NOMO-1 treated with DMSO at 0.1 percent for 48 hours (cell line): ENCODE data around the gene ATP10A.
A peak's percentile ranks its signal among the peaks of the same experiment; 100 is the strongest.

Experiments used
- DNase-seq: peaks from one replicate; lab custom pipeline; 2025; ENCODE audit not compliant: unreplicated experiment; lab: John Stamatoyannopoulos, UW

Gene ATP10A

DNA sequence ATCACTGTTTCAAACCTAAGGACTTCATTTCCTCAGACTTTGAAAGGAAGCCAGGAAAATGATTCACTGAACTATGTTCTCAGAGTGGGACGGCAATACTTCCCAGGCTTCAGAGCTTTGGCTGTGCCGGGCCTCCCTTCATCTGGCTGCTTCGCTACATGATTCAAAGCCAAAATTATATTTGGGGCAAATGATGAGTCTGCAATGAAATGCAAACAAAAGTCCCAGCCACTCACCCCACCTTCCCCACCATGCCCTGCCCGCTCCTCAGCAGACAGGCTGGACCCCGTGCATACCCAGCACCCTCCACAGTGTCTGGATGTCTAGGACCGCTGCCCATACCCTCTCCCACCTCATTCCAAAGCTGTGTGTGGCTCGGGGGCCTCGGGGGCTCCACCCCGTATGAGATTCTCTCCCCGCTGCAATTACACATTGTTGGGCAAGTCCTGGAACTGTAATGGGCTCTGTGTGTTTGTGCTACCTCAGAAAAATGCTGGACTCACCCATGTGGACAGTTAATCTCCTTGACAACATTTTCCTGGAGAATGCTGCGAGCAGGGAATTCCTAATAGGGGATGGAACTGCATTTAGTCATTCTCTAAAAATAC, 32.2 kb downstream of the ATP10A start:
- no peak for DNase-seq

- DNase-seq, result no peak
These were observed 34.1 kb downstream of the ATP10A start for GRCh38 chr15:25829073-25829472.

GRCh38 chr15:25825207-25825606, 37.9 kb downstream of the ATP10A start:
- DNase-seq, result no peak

DNA sequence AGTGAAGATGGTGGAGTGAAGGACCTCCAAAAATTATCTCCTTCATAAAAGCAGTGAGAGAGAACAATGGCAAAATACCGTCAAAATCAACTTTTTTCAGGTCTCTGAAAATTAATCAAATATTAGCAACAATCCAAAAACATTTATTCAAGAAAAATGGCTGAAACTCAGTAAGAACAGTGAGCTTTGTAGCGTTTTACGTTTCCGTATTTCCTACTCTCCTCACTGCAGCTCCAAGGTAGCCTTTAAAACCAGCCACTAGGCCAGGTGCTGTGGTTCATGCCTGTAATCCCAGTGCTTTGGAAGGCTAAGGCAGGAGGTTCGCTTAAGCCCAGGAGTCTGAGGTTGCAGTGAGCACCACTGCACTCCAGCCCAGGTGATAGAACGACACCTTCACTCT, 38.5 kb downstream of the ATP10A start:
- no peak for DNase-seq

- no peak for DNase-seq
These were observed 50.3 kb downstream of the ATP10A start for GRCh38 chr15:25812845-25813244.

DNA sequence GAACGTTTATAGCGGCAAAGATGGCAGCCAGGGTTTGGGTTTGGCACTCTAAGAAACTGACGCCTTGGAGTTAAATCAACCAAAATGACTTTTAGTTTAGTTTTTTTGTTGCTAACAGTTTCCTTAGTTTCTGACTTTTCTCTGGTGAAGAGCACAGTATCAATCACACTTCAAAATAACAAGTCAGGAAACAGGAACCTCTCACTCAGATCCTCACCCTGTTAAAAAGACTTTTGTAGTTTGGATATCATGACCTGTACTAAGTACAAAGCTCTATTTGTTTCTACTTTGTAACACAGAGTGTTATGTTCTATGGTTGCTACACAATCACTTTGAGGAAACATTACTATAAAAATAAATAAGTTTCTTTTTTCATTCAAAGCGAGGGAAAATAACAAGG, 51.1 kb downstream of the ATP10A start:
- DNase-seq, result no peak

- peak; percentile 47 for DNase-seq
These were observed 51.6 kb downstream of the ATP10A start for GRCh38 chr15:25811481-25811906.

DNA sequence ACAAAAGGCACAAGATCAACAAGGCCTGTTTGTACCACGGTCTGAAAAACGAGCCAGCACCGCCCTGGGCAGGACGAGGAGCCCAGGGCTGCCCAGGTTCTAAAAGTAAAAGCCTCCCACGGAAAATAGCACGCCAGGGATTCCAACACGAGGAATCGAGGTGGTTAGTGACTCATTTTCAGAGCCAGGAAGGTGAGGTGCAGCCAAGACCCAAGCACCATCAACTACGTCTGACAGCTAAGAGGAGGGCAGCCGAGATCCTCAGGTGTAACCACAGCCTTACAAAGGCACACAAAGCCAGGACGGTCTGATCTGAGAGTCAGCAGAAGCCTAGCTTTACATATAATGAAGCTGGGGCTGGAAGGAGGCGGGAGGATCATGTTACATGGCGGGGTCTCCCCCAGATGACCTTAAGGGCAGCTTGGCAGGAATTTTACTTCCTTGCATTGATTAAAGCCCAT, 52.5 kb downstream of the ATP10A start:
- DNase-seq, result no peak

- no peak for DNase-seq
These were observed 53.0 kb downstream of the ATP10A start for GRCh38 chr15:25810154-25810553.

- no peak for DNase-seq
These were observed 56.1 kb downstream of the ATP10A start for GRCh38 chr15:25807063-25807462.

GRCh38 chr15:25805031-25805430, 58.1 kb downstream of the ATP10A start:
- DNase-seq, result no peak

DNA sequence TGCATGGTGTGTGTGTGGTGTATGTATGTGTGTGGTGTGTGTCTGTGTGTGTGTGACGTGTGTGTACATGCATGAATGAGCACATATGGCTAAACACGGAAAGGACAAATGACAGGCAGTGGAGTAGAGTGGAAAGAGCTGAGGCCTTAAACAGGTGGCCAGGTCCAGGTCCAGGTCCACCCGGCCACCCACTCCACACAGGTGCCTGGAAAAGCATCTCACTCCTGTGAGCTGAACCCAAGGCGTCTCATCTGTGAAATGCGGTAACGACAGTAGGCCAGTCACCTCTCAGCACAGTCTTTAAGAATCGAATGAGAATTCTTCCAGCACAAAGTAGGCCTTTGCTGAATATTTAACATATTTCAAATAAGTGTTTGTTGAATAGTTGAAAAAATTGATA, 58.7 kb downstream of the ATP10A start:
- no peak for DNase-seq

- no peak for DNase-seq
These were observed 59.6 kb downstream of the ATP10A start for GRCh38 chr15:25803541-25803940.

DNA sequence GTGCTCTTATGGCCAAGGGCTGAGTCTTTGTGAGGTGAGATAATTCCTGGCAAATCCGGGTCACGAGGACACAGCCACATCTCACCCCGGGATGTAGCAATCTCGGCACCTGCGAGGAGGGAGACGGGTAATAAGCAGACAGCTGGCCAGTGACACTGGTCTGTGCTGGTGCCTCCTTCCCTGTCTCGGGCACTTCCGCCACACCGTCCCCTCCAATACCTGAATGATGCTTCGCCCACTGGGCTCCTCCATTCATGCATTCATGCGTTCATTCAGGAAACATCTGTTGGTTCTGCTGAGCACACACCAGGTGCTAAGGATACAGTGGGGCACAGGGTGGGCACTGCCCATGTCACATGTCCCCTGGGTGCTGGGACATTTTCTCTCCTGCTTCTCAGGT, 60.1 kb downstream of the ATP10A start:
- DNase-seq, result no peak

DNA sequence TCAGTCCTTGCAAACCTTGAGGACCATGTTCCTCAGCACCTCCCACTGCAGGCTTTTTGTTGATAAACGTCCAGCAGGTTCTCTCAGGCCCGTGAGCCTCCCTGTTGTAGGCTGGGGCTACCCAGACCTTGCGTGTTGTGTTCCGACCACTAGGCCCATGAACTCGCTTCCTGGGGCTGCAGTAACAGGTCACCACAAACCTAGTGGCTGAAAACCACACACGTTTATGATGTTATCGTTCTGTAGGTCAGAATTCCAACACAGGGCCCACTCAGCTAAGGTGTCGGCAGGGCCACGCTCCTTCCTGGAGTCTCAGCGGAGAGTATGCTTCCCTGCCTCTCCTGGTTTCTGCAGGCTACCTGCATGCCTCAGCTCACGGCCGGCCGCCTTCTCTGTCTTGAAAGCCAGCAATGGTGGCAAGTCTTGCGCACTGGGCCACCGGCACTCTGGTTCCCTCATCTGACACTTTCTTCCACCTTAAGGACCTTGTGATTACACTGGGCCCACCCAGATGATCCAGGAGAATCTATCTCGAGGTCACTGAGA, 60.8 kb downstream of the ATP10A start:
- no peak for DNase-seq

DNA sequence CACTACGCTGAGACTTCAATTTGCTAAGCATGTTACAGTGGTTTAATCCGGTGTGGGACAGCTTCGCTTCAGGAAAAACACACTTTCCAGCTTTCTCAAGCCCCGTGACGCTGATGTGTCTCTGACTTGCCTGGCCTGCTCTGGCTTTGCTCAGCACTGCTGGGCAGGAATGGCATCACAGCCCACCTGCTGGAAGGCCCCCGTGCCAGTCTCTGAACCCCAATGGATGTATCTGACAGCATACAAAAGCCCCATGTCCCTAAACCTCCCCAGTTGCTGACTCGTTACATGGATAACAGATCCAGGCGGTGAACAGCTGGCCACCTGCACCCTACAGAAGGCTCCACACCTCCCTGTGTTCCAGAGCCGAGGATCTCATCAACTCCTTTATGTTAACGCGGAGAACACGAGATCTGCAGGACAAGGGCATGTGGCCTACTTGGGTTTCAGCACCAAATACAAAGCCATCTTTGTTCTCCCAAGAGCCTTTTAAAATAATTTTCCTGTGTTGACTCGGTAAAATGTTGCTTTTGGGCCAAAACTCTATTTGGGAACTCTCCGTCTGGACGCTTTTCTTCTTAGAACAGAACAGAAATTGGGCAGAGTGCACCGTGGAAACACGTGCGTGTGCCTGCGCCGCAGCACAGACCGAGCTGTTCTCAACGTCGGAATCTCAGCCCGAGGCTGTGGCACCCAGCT, 61.4 kb downstream of the ATP10A start:
- no peak for DNase-seq

GRCh38 chr15:25800761-25801515, 62.2 kb downstream of the ATP10A start:
- no peak for DNase-seq

DNA sequence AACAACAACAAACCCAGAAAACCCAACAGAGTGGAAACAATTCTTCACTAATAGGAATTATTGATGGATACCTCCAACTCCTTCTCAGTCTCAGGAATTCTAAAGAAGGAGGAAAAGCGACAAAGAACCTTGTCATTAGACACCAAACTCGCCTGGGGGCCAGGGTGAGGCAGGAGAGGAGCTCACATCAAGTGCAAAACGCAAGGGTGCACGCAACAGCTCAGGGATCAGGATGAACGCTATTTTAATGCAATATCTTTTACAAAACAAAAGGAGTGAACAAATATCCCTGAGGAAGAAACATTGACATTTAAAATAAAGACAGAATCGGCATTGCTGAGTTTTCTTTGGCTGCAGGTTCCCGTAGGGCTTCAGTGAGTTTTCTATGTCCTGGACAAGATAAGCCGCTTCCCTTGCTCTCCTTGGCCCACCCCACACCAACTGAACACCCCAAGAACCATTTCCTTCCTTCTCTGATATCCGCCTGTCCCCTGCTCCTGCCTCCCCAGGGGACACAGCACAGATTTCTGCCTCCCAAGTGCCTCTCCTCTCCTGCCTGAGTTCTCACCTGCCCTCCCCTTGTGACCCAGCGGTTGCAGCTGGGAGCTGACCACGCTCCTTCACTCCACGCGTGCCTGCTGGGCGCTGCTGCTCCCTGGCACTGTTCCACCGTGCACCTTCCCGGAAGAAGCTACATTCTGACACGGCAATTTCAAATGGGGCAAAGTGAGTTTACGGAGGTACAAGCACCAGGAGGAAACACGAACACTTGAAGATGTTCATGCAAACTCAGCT, 63.0 kb downstream of the ATP10A start:
- DNase-seq, result no peak

GRCh38 chr15:25797936-25798901, 64.9 kb downstream of the ATP10A start:
- no peak for DNase-seq

DNA sequence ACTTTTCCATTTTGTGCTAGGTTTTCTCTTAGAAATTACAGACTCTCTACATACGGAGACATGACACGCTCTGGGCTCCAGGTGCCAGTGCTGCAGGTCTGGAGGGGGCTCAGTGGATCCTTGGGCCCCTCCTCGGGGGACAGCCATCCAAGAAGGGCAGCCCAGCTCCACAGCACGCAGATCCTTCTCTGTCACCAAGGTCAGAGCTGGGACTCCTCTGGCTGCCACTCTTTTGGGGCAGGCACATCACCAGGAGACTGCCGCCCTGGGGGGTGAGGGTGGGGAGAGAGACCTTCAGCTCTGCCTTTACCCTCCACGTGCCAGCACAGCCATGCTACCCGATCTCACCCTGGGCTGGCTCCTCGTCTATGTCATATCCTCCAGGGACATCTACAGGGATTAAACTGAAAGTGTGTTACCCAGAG, 65.6 kb downstream of the ATP10A start:
- DNase-seq, result no peak
